Lung microvascular endothelial cell (primary cell): ENCODE data around the gene RTTN. TPM values are rescaled to one million over a fixed set of nuclear protein-coding genes. Genes with fewer than 3 reads are reported as not detected.
"Not testable (repeated sequence)": the region's sequence is repeated elsewhere in the genome, so short reads cannot be mapped to it uniquely, and the experiment has no call there.

ENCODE experiments used
- DNase-seq, 2 donors: peaks; one replicate each; pipeline versions ENCODE4 v3.0.0 to v3.0.0-alpha.2; 2010; ENCODE audit warnings: low read depth in 2 of 2
- total RNA-seq: library from RNA; depleted of rRNA; stranded (reverse); fragments of >200 nt; gene quantifications from 2 replicates; pipeline ENCODE4 v1.2.1, GENCODE V29; 2014

Gene RTTN
- total RNA-seq, 1 donor from 2014 or later = 14.7 TPM

DNA sequence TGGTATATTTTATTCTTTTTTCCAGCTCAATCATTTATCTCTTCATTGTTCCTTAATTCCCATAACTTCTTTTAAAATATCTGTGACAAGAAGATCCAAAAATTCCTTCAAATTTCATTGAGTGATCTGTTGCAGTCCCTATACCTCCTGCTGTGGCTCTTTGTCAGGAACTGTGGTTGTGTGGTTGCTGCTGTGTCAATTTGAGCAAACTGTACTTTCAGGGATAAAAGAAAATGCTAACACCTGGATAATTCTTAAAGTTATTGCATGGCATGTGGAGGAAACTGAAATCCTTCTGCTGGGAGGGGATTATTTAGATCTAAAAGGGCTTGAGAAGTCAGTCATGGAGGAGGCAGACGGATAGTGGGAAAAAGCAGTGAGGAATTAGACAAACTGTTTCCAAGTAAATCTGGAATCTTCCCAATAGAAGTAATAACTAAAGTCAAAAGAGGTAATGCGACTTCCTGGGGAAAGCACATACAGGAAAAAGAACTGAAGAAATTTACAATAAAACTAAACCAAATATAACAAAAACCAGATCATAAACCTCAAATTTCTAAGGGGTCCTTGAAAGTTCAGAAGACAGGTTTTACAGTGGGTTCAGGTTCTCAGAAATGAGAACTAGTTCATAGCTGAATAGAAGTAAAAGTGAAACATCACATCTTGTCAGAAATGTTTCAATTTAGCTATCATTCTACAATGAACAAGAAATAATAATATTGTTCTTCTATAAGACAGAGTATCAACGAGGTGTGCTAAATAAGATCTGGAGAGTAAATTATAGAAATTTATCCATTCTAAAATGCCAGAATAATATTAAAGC, 224.3 kb downstream of the RTTN start:
- no peak for DNase-seq

DNA sequence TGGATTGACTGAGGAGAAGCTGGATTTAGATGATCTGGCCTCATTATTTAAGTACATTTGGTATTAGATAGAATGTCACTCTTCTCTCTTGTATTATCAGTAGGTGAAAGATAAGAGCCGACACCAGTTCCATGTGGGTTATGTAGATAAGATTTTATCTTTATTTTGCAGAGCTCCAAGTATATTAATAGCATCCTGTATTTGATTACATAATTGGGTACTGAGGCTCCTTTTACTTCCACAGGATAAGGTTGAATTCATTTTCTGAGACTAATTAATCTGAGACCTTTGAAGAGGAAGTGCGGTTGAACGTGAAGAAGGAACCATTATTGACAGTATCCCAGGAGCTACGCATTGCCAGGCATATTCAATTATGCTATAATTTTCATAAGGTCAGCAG, 225.0 kb downstream of the RTTN start:
- DNase-seq = no peak

DNA sequence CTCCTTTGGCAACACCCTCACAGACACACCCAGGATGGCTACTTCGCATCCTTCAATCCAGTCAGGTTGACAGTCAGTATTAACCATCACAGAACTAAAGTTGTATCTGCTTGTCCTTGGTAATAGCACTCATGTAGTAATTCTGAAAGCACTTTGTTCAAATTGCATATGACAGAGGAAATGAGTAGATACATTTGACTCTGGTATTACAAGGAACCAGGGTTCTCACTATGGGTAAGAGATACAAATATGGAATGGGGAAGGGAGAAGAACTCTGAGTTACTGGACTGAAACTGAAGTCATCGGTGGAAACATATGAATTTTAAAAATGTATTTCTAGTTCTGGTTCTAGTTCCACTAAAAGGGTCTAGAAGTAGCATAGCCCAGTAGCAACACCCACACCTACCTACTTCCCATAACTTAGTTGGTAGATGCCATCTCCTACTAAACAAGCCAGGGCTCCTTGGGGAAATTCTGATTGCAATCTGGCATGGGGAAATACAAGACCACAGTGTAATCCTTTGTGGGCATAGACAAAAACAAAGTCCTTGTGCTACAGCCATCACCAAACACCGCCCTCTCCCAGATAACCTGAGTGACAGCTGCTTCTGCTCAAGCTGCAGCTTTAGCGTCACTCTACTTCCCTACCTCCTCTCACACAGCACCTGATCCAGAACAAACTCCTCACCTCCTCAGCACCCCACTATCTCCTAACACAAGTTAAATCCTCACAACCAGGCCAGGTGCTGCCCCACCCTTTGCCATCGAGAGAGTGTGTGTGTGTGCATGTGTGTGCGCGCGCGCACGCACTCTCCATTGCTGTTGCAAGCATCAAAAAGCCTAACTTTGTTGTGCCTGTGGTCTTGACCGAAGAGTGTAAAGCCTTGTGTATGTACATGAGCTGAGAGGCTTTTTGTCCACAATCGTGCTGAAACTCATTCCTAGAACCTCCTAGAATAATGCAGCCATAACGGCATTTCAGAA, 226.5 kb downstream of the RTTN start:
- DNase-seq = no peak

GRCh38 chr18:69975294-69975693, 230.2 kb downstream of the RTTN start:
- DNase-seq = not testable (repeated sequence)

DNA sequence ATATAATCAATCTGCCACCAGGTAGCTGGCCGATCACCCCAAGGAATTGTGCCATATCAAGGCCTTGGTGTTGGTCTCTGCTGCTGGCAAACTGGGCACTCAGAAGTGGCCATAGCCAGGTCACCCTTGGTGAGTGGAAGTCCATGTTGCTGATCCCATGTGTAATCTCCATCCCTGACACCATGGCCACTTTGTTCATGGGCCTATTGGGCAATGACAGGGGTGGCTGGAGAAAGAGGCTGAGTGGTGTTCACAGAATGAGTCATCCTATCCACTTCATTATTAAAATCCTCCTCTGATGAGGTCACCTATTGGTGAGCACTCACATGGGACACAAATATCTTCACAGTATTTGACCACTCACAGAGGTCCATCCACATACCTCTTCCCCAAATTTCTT, 231.1 kb downstream of the RTTN start:
- DNase-seq = no peak

- DNase-seq = no peak
Measured at GRCh38 chr18:69969491-69969890, 236.0 kb downstream of the RTTN start.

DNA sequence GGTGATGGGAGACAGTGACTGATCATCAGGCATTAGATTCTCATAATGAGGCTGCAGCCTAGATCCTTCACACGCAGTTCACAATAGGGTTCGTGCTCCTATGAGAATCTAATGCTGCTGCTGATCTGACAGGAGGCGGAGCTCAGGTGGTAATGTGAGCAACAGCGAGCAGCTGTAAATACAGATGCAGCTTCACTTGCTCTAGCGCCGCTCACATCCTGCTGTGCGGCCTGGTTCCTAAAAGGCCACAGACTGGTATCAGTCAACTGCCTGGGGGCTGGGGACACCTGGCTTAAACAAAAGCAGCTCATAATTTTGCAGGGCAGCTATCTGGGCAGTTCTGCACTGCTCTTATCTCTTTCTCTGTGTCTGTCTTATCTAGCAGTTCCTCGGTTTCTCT, 237.4 kb downstream of the RTTN start:
- DNase-seq = no peak

DNA sequence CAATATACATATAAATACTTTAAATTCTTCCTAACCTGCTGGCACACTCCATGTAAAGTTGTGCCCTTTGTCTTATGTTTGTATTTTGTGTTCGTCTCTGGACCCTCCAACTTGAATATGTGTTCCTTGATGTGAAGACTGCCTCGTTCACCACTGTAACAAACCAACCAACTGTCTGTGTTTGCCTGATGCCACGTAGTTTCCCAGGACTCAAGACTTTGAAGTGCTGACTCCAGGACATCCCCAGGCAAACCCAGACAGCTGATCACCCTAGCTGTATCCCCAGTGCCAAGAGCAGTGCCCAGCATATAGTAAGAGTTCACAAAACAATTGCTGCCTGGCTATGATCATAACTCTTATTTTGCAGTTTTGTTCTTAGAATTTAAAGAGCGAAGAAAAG, 242.3 kb downstream of the RTTN start:
- no peak for DNase-seq

GRCh38 chr18:69961718-69962117, 243.8 kb downstream of the RTTN start:
- DNase-seq = no peak

GRCh38 chr18:69958422-69958821, 247.1 kb downstream of the RTTN start:
- DNase-seq = no peak

DNA sequence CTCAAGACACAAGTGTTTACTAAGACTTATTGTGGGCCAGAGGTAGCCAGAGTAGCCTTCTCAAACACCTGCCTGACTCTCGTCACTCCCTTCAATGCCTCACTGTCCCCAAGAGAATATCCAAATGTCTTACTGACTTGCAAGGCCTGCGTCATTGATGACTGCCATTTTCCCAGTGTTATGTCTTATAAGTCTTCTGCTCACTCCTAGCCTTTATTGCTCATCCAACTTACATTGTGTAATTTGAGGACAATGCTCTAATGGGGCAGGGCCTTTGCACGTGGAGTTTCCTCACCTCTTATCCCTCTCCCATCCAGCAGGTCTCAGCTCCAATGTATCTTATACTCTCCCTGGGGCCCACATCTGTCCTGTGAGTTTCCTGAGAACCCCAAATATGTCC, 247.7 kb downstream of the RTTN start:
- no peak for DNase-seq

GRCh38 chr18:69956665-69957620, 248.5 kb downstream of the RTTN start:
- no peak for DNase-seq

GRCh38 chr18:69956057-69956456, 249.4 kb downstream of the RTTN start:
- no peak for DNase-seq

DNA sequence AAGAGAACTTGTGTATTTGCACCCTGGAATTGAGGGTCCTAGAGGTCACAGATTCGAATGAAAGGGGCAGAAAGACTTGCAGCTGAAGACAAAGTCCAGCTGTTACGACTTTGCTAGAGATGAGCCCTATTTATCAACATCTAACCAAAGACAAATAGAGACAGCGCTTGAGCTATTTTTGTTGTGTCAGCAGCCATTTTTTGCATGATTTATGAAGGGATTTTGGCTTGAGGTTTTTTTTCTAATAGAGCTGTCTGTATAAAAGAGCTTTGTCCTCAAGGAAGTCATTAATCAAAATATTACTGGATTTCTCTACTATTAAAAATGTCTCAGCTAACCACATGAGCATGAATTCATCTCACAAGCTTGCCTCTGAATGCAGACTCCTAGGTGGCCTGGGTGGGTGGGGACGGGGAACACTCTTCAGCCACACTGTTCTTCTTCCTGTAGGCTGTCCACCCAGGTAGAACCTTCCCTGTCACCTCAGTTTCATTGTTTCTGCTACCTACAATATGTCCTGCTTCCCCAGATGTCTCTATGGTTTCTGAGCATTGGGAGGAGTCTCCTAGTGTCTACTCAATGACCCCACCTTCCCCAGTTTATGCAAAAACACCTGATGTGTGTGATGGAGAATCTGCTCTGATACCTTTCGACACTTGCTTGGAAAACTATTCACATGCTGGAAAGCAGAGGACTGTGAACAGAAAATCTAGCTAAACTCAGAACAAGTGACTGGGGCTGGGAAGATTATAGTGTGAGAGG, 250.6 kb downstream of the RTTN start:
- DNase-seq = no peak

GRCh38 chr18:69953191-69953590, 252.3 kb downstream of the RTTN start:
- no peak for DNase-seq

Other genes with a start within 250 kb of the RTTN start
- gene SOCS6, start 83.4 kb upstream of the RTTN start, total RNA-seq = 14.2 and 23.8 TPM in 2 replicates